ENCODE results near the gene MTHFD2L.

Gene MTHFD2L

DNA sequence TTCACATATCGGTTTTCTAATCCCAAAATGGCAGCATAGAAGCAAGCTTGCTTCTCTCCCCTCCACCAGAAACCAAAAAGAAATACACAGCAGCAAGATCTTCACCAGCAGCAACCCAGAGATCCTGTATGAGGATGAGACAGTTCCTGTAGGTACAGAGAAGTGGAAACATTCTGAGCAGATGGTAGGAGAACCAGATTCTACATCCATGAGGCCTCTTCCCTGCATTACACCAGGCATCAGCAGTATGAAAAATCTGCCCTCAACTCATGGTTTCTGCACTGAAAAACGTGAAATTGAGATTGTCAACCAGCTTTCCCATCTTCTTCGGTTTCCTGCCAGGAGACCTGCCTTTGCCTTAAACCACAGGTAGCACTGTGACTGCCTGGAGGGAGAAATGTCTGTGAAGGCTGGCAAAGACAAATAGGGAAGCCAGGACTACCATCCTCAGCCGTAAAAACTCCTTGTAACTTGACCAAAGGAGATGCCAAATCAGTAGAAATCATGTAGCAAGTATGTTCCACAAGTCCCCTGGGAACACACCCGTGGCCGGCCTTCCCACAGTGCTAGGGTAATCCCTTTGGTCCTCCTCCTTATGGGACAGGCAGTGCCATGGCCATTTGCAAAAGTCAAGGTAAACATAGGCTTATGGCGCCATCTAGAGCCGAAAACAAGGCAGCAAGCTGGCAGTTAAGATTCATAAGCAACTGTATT, 24.0 kb upstream of the MTHFD2L start:
- peak in 1 of 2 experiments; percentile 57 for DNase-seq

- DNase-seq: no peak
Observed at GRCh38 chr4:74134500-74134852, 23.4 kb upstream of the MTHFD2L start.

DNA sequence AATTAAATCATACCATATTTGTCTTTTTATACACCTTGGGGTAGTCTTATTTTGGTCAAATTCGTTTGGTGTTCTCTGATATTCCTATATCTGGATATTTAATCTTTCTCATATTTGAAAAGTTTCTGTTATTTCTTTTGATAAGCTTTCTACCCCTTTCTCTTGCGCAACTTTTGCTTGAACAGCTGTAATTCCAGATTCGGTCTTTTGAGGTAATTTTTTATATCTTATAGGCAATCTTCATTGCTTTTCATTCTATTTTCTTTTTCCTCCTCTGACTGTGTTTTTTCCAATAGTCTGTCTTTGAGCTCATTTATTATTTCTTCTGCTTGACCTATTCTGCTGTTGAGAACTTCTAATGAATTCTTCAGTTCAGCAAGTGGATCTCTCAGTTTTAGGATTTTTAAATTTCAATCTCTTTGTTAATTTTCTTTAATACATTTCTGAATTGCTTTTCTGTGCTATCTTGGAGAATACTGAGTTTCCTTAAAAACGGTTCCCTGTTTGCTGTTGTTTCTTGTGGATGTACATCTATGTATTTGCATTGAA, 11.3 kb upstream of the MTHFD2L start:
- no peak for DNase-seq

GRCh38 chr4:74148205-74148604, 9.7 kb upstream of the MTHFD2L start:
- DNase-seq: no peak

DNA sequence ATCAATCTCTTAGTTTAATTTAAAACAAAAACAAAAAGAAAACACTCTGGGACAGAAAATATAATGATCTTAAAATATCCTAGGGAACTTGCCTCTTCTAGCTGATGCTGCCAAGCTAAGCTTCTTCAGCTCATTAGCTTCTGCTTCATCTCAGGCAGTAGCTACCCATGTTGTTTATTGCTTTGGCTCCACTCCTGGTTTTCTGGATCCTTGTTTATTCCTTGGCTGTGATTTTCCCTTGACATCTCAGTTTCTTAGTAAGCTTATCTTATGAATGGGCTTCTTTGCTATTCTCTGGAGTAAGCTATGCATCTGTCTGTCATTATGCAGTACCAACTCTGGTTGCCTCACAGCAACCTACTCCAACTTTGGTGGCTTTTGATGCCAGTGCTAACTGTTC, 5.1 kb upstream of the MTHFD2L start:
- no peak for DNase-seq

DNA sequence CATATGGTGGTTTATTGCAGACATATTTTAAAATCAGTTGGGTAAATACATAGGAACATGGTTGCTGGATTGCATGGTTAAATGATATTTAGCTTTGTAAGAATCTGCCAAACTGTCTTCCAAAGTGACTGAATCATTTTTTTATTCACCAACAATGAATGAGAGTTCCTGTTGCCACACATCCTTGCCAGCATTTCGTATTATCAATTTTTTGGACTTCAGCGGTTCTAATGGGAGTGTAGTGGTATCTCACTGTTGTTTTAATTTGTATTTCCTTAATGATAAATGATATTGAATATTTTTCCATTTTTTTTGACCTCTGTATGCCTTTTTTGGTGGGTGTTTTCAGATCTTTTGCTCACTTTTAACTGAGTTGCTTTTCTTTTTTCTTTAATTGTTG, 1.4 kb upstream of the MTHFD2L start:
- no peak for DNase-seq

GRCh38 chr4:74157154-74157553, 764 bp upstream of the MTHFD2L start:
- DNase-seq: no peak

- no peak for DNase-seq
Observed at GRCh38 chr4:74158466-74159142, 686 bp downstream of the MTHFD2L start.

DNA sequence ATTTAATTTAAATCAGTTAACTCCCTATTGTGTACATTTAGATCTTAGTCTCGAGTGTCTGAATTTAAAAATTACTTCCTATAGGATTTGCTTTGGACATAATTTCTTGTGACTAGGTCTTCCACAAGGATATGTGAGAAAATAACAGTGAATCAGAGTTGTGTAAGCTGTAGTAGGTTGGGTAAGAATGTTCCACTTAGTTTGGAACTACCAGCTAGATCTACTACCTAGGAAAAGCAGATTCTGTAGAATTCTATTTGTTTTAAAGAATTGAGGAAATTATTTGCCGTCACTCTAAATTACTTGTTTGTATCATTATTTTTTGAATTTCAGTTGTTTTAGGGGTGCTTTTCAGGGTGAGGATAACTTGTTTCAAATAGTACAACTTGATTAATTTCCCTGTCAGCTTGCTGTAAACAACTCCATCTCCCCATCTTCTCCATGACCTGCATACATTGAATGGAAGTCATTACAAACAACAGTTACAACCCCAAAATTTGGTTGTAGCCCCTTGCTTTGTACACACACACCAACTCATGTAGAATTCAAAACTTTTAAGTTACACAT, 1.3 kb downstream of the MTHFD2L start:
- DNase-seq: no peak

DNA sequence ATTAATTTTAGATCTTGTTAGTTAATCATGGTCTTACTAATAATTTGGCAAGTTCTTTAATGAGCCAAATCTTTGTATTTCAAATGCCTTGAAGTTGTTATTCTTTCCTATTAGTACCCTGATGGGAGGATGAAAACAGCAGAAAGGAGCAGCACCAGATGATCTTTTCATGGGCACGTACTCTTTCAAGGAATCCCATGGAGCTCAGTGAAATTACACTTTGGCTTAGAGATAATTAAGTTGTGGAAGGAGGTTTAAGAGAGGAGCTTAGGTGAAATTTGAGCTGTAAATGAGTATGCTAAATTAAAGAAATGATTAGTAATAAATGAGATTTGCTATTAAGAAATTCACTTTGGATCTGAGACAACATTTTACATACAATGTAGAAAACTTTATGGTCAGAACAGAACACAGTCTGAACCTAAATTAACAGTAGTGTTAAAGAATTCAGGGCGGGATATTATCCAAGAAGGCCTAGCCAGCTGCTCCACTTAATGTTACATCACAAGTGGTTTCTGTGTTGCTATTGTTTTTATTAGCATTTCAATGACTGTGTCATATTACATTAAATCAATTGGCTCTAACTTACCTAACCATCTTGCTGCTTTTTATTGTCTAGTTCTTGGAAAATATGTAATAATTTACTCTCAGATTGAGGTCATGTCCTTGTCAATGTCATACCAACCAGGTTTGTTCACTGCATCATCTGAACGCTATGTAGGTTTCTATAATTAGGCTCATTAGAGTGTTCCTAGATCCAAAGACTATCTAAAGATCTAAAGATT, 3.9 kb downstream of the MTHFD2L start:
- no peak for DNase-seq

DNA sequence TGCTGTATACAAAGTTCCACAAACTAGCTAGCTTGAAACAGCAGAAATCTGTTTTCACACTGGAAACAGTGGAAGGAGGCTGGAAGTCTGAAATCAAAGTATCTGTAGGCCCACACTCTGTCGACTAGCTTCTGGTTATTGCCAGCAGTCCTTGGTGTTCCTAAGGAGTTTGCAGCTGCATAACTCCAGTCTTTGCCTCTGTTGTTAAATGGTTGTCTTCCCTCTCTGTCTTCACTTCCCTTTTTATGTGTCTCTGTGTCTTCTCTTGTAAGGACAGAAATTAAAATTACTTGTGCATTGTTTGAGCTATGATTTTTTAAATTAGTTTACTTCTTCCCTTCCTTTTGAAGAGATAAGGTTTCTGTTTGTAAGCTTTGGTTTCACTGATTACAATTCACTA, 8.2 kb downstream of the MTHFD2L start:
- no peak for DNase-seq

DNA sequence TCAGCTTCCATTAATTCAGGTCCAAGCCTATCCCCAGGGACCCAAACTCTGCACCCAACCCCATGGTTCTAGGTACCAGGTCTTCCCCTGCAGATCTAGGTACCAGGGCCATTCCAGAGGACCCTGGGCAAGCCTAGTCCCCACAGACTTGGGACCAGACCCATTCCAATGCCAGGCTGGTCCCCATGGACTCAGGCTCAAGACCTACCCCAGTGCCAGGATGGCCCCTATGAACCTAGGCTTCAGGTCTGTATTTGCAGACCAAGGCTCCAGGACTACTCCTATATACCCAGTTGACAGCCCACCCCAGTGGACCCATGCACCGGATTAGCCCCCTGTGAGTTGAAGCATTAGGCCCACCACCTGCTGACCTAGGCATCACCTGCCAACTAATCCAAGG, 8.9 kb downstream of the MTHFD2L start:
- no peak for DNase-seq

- DNase-seq: no peak
Observed at GRCh38 chr4:74167585-74167984, 9.7 kb downstream of the MTHFD2L start.

GRCh38 chr4:74168841-74169240, 10.9 kb downstream of the MTHFD2L start:
- no peak for DNase-seq

GRCh38 chr4:74173321-74173720, 15.4 kb downstream of the MTHFD2L start:
- no peak for DNase-seq

- DNase-seq: no peak
Observed at GRCh38 chr4:74174421-74174820, 16.5 kb downstream of the MTHFD2L start.

DNA sequence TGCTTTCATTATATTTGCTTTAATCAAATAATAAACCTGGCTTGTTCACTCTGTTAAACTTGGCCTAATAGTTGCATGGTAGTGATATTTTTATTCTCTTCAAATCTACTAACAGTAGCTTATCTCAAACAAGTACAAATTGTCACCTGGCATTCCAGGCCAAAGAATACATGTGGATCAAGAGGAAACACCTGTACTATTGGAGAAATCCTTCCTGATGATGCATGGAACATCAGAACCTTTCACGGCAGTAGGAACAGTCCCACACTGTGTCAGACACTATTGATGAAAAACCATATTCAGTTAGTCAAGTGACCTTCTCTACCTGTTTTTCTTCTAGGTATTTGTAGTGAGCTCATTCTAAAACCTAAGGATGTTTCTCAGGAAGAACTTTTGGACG, 17.0 kb downstream of the MTHFD2L start:
- no peak for DNase-seq

- DNase-seq: no peak
Observed at GRCh38 chr4:74175379-74175778, 17.5 kb downstream of the MTHFD2L start.

- DNase-seq: no peak
Observed at GRCh38 chr4:74178798-74179197, 20.9 kb downstream of the MTHFD2L start.

GRCh38 chr4:74181219-74181618, 23.3 kb downstream of the MTHFD2L start:
- no peak for DNase-seq

DNA sequence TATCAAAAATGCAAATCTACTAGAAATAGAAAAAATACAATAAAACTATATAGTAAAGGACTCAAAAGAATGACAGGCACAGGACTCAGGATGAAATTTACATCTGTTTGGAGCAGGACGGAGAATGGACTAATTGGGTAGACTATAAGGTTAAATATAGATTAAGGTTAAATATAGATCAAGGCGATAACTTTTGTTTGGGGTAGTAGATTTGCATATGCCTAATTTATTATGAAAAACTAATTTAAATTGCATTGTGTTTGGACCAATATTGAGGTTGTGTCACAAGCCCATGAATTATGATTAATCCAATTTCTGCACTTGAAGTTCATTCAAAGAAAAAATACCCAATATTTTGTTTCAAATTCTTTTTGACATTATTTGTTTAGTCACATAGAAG, 31.0 kb downstream of the MTHFD2L start:
- no peak for DNase-seq

DNA sequence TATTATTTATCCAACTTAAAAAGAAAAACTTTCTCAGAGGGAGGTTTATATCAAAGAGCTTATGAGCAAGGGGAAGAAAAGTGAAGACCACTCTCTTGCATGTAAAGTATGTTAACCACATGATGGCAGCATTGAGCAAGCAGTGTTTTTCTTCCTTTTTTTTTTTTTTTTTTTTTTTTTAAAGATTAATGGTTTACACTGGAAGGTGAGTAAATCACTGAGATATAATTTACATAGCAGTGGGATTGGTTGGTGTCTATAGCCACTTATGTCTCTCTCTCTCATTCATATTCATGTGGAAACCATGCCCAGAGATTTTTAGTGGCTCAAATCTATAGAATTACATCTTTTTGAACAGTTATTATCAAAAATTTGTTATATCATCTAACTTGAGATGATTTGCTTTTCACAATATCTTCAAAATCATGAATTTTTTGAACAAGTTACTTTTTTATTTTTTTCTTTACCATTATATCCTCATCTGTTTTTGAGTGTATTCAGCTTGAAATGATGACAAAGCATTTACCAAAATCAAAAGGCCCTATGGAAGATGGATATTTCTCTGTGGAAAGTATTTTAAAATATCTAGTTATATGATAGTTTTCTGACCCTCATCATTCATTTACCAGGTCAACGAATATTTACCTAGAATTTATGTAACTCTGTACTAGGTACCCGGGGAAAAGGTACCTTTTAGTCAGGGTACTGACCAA, 31.6 kb downstream of the MTHFD2L start:
- peak; percentile 15 to 20 for DNase-seq

- no peak for DNase-seq
Observed at GRCh38 chr4:74190332-74190731, 32.4 kb downstream of the MTHFD2L start.

Data from NCI-H1930 (cell line).